ENCODE data around the gene WDR37. TPM values are rescaled to one million over a fixed set of nuclear protein-coding genes. Genes with fewer than 3 reads are reported as not detected.

WDR37 gene
- total and polyA plus RNA-seq, 9 of the 15 experiments (the other 6 are each of a cell fraction or from before 2014, with no cell fraction given), result 2.3 to 11.6 (median 6.7) TPM

DNA sequence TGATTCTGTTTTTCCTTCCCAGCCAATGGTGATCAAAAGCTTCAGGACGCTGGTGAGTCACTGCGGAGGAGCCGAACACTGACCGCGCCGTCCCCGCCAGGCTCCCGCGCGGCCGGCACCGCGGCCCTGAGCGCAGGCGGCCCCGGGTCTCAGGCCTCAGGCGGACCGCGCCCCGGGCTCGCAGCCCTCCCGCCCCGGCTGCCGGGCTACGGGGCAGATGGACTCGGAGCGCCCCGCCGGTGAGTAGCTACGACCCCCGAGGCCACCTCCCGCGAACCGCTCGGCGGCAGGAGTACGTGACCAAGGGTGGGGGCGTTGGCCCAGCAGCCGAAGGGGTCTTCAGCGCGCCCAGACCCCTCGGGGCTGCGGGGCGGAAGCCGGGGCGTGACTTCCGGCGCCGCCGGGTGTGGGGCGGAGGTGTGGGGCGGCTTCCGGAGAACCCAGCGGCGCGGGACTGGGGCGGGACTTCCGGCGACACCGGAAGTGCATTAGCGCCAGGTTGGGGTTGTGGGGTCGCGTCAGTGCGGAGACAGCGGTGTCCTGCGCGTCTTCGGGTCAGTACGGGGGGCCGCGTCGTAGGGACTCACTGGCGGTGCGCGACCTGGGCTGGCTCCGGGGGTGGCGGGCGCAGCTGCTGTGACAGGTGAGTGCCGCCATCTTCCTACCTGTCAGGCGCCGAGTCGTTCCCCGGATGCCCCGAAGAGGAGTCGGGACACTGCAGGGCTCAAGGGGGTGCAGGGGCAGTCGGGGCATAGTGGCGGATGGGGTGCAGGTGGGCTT, at the start of gene WDR37 (continued):
- TF ChIP-seq GTF3C2 (IDR thresholded peaks at IDR 0.05; ENCODE audit: borderline replicate concordance, extremely low read depth, insufficient read length), result no peak
- no peak for TF ChIP-seq FOXM1 (IDR thresholded peaks at IDR 0.05; ENCODE audit: low read depth)
- TF ChIP-seq FOXM1 (CRISPR knock-in tag; IDR thresholded peaks at IDR 0.05; ENCODE audit: low read depth), result no peak
- peak; percentile 89 for TF ChIP-seq ETV1 (tag; conservative IDR thresholded peaks at IDR 0.05; ENCODE audit: low read depth)
- TF ChIP-seq, protein P1, sequence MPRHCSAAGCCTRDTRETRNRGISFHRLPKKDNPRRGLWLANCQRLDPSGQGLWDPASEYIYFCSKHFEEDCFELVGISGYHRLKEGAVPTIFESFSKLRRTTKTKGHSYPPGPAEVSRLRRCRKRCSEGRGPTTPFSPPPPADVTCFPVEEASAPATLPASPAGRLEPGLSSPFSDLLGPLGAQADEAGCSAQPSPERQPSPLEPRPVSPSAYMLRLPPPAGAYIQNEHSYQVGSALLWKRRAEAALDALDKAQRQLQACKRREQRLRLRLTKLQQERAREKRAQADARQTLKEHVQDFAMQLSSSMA (CRISPR knock-in tag; IDR thresholded peaks at IDR 0.05), result no peak; the same call in 1 of the 2 replicates
- TF ChIP-seq HDAC6 (IDR thresholded peaks at IDR 0.05; ENCODE audit: low read depth, low read length), result no peak
- TF ChIP-seq E2F3 (CRISPR knock-in tag; IDR thresholded peaks at IDR 0.05), result peak; percentile 80
- TF ChIP-seq ZNF780A (CRISPR knock-in tag; IDR thresholded peaks at IDR 0.05), result no peak
- no peak for TF ChIP-seq NBN (IDR thresholded peaks at IDR 0.05; ENCODE audit: low read depth)
- TF ChIP-seq ZNF316 (IDR thresholded peaks at IDR 0.05), result 0 out of 2 replicates have a peak, but pooled peaks have one; percentile 1
- TF ChIP-seq RBM34 (IDR thresholded peaks at IDR 0.05; ENCODE audit: borderline replicate concordance, insufficient read depth, low read length), result peak; percentile 84; the same call in 1 of the 2 replicates
- no peak for TF ChIP-seq ZKSCAN8 (CRISPR knock-in tag; IDR thresholded peaks at IDR 0.05)
- TF ChIP-seq, protein P2, sequence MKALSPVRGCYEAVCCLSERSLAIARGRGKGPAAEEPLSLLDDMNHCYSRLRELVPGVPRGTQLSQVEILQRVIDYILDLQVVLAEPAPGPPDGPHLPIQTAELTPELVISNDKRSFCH (CRISPR knock-in tag; IDR thresholded peaks at IDR 0.05), result no peak
- TF ChIP-seq, protein P2 (tag; IDR thresholded peaks at IDR 0.05), result 0 out of 2 replicates have a peak, but pooled peaks have one; percentile 19
- no peak; the same call in 1 of the 2 replicates for TF ChIP-seq GMEB1 (CRISPR knock-in tag; IDR thresholded peaks at IDR 0.05)
- no peak for TF ChIP-seq E2F1 (CRISPR knock-in tag; IDR thresholded peaks at IDR 0.05)
- TF ChIP-seq HDAC8 (tag; IDR thresholded peaks at IDR 0.05), result 0 out of 2 replicates have a peak, but pooled peaks have one; percentile 47
- TF ChIP-seq U2AF1 (optimal IDR thresholded peaks at IDR 0.05; ENCODE audit: low read depth, low read length), result peak; percentile 86
- TF ChIP-seq HDAC2 (IDR thresholded peaks at IDR 0.05), result peak; percentile 18; the same call in 1 of the 2 replicates
- TF ChIP-seq MAFK (IDR thresholded peaks at IDR 0.05; ENCODE audit: low read length), result no peak

Measured in K562 (cell line).